Fibroblast of pulmonary artery (primary cell): Measurements from ENCODE around the gene IMMT.
"Not testable (repeated sequence)": the region's sequence is repeated elsewhere in the genome, so short reads cannot be mapped to it uniquely, and the experiment has no call there.

Experiments used
- DNase-seq: peaks from one replicate; pipeline ENCODE4 v3.0.0-alpha.2; 2010; ENCODE audit warnings: low read depth
- H3K4me3 ChIP-seq: replicated peaks from 2 replicates; pipeline ENCODE4 v1.5.1; 2011; ENCODE audit warnings: low read depth, mild to moderate bottlenecking, control low read depth, low read length, moderate library complexity
- CTCF ChIP-seq: IDR thresholded peaks from 2 replicates; pipeline ENCODE4 v1.5.1; 2011; ENCODE audit warnings: mild to moderate bottlenecking, control low read depth, low read length, inconsistent platforms; ENCODE audit errors: missing control alignments

The IMMT gene

DNA sequence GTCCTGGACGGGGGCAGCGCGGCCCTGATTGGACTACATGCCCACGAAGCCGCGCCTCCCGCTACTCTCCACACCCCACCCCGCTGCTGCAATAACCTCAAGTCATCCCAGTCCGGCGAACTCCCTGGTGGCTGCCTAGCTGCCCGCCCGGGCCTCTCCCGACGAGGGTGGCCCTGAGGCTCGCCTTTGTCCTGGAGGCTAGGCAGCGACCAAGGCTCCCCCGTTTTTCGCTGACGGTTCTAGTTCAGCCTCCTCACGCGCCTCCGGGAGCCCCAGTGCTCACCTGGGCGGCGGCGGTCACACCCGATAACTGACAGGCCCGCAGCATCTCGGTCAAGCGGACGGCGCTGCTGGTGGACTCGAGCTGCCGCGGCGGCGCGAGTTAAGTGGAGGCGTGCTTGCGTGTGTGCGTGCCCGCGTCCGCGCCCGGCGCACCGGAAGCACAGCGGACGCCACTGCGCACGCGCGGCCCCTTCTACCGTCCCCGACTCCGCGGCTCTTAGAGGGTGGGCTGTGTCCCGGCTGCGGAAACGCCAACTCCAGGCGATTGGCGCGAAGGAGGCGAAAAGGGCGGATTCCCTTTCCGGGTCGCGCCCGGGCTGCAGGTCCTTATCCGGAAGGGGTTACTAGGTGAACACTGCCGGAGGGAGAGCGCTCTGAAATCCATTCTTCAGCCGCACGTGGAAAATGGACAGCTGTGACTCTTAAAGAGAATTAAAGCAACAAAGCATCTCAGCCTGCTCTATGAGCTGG, at the start of gene IMMT:
Gene IMMT (minus strand): TSS at position 408 of the 753 bp plus-strand sequence. CDS start 80 bp downstream, at position 328.
- peak; percentile 97 for DNase-seq
- TF ChIP-seq CTCF: no peak
- peak within 1 kb of the TSS; percentile 98 for H3K4me3 ChIP-seq

DNA sequence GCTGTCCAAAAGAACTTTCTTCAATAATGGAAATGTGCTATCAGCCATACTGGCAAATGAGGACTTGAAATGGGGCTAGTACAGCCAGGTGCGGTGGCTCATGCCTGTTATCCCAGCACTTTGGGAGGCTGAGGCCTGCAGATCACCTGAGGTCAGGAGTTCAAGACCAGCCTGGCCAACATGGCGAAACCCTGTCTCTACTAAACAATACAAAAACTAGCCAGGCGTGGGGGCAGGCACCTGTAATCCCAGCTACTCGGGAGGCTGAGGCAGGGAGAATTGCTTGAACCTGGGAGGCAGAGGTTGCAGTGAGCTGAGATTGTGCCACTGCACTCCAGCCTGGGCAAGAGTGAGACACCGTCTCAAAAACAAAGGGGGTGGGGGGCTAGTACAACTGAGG, 49.5 kb upstream of the IMMT start:
- DNase-seq, H3K4me3 ChIP-seq: not testable (repeated sequence)

GRCh38 chr2:86243950-86244733, 48.9 kb upstream of the IMMT start:
- no peak for TF ChIP-seq CTCF
- DNase-seq: no peak
- H3K4me3 ChIP-seq: no peak overlapping the region

DNA sequence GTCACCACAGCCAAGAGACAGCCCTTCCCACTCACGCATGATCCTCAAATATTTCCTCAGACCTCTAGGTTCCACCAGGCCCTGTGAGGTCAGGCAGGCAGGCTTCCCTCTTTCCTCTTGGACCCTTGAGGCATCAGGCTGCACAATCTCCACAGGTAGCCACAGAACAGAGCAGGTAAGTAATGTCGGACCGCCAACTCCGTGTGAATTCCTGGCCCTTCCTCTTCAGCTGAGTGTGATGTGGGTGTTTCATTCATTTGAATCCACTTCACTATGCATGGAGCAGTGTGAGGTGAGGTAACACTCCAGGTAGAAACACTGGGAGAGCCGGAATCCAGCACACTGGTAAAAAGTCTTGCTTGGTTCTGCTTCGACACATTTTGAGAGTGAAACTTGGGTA, 48.0 kb upstream of the IMMT start:
- no peak for DNase-seq
- H3K4me3 ChIP-seq: no peak overlapping the region
- TF ChIP-seq CTCF: no peak

- H3K4me3 ChIP-seq: no peak overlapping the region
- DNase-seq: no peak
- no peak for TF ChIP-seq CTCF
Observed at GRCh38 chr2:86241611-86242010, 46.3 kb upstream of the IMMT start.

DNA sequence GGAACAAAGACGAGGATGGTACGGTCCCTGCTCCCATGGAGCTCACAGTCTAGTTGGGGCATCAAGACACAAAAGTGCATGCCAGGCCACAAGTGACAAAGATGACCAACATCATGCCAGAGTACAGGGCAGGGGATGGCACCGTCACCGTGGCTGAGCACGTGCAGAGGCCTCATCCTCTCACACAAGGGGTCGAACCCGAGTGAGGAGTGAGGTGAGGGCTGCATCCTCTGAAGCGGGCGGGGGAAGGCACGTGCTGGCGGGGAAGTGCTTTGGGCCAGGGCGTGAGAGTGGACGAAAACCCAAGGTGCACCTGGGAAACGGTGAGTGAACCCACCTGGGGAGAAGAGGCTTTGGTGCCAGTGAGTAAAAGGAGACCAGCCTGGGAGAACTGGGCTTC, 45.0 kb upstream of the IMMT start:
- H3K4me3 ChIP-seq: no peak overlapping the region
- TF ChIP-seq CTCF: no peak
- no peak for DNase-seq

GRCh38 chr2:86239745-86240144, 44.5 kb upstream of the IMMT start:
- DNase-seq: no peak
- no peak overlapping the region for H3K4me3 ChIP-seq
- no peak for TF ChIP-seq CTCF
